GM12878 (cell line): ENCODE measurements around the gene CALN1.

ENCODE experiments used
- CBFB ChIP-seq: IDR thresholded peaks from 2 replicates; pipeline ENCODE4 v1.6.1; 2016; ENCODE audit warnings: antibody characterized with exemption, low read depth
- CHD1 ChIP-seq: IDR thresholded peaks from 2 replicates; pipeline ENCODE4 v1.6.1; 2012; ENCODE audit warnings: low read depth, low read length, improper control_type of control experiment
- EZH2 ChIP-seq: IDR thresholded peaks from 2 replicates; pipeline ENCODE4 v1.6.1; 2012; ENCODE audit warnings: low read depth, mild to moderate bottlenecking, control low read depth, inconsistent platforms, low read length, borderline replicate concordance; ENCODE audit not compliant: control insufficient read depth
- PAX8 ChIP-seq: fragments of 450-650 bp; IDR thresholded peaks from 2 replicates; pipeline ENCODE4 v1.6.1; 2017; ENCODE audit warnings: mild to moderate bottlenecking, moderate library complexity
- SMC3 ChIP-seq: IDR thresholded peaks from 2 replicates; pipeline ENCODE4 v1.6.1; 2011; ENCODE audit warnings: low read length, improper control_type of control experiment, borderline replicate concordance
- SP1 ChIP-seq: IDR thresholded peaks from one replicate; pipeline ENCODE4 v1.6.1; 2011; ENCODE audit warnings: low read depth, low read length
- STAT3 ChIP-seq: IDR thresholded peaks from 2 replicates; pipeline ENCODE4 v1.6.1; 2011; ENCODE audit warnings: low read depth, low read length, improper control_type of control experiment

DNA sequence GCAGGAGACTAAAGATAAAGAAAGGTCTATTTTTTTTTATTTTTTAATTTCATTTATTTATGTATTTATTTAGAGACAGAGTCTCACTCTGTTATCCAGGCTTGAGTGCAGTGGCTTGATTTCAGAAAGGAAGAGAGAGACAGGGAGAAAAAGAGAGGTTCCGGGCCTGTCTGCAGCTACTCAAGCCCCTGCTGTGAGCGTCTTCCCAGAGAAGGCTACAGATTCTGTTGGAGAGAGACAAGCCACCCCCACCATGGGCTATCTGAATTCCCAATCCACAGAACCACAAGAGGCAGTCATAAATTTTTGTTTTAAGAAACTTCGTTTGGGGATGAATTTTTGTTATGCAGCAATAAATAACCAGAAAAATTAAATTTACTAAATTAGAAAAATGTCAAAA lies 68.1 kb downstream of the CALN1 start:
- TF ChIP-seq CBFB (no peak), PAX8 (no peak), CHD1 (no peak), SP1 (no peak), SMC3 (no peak), EZH2 (no peak), STAT3 (no peak)
